Muscle layer of colon (tissue), 2 donors: Measurements from ENCODE around the gene RELA.

Experiments
- H3K27ac ChIP-seq: one replicate; pipeline ENCODE4 v1.7.0; 2013; ENCODE audit warnings: low read depth, mild to moderate bottlenecking, low read length, moderate library complexity
- H3K27me3 ChIP-seq, 2 donors: one replicate each; pipeline ENCODE4 v1.7.0; 2013; ENCODE audit warnings: low read length in 2 of 2, mild to moderate bottlenecking in 2 of 2; ENCODE audit not compliant: insufficient read depth in 2 of 2, control insufficient read depth in 1 of 2
- H3K36me3 ChIP-seq: one replicate; pipeline ENCODE4 v1.7.0; 2013; ENCODE audit warnings: mild to moderate bottlenecking, low read length; ENCODE audit not compliant: insufficient read depth
- H3K4me1 ChIP-seq: one replicate; pipeline ENCODE4 v1.7.0; 2013; ENCODE audit warnings: mild to moderate bottlenecking, low read length; ENCODE audit not compliant: insufficient read depth
- H3K4me3 ChIP-seq, 2 donors: one replicate each; pipeline ENCODE4 v1.7.0; 2013; ENCODE audit warnings: low read length in 2 of 2, low read depth in 1 of 2, mild to moderate bottlenecking in 1 of 2, moderate library complexity in 1 of 2
- H3K9ac ChIP-seq: one replicate; pipeline ENCODE4 v1.7.0; 2013; ENCODE audit warnings: low read length
- H3K9me3 ChIP-seq: one replicate; pipeline ENCODE4 v1.7.0; 2013; ENCODE audit warnings: mild to moderate bottlenecking, low read length
- donor health status: abdominal sarcoma.
- donor health status: Adenocarcinoma of cecum.

Gene RELA

DNA sequence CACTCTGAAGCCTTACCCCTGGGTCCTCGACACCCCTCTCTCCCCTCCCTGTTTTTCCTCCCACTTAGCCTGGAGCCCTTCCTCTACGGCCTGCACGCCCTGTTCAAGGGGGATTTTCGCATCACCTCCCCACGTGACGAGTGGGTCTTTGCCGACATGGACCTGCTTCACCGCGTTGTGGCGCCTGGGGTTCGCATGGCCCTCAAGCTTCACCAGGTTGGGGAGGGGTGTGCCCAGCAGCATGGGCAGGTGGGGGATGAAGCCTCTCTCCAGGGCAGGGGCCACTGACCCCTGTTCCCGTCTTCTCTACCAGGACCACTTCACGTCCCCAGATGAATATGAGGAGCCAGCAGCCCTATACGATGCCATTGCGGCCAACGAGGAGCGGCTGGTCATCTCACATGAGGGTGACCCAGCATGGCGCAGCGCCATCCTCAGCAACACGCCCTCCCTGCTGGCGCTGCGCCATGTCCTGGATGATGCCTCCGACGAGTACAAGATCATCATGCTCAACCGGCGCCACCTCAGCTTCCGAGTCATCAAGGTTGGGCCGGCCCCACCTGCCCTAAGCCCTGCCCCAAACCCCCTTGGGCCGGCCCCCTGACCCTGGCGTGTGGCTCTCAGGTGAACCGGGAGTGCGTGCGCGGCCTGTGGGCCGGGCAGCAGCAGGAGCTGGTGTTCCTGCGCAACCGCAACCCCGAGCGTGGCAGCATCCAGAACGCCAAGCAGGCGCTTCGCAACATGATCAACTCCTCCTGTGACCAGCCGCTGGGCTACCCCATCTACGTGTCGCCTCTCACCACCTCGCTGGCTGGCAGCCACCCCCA, 27.6 kb downstream of the RELA start:
- H3K36me3 ChIP-seq = peaks cover 51% of the 10 kb centered on the region

DNA sequence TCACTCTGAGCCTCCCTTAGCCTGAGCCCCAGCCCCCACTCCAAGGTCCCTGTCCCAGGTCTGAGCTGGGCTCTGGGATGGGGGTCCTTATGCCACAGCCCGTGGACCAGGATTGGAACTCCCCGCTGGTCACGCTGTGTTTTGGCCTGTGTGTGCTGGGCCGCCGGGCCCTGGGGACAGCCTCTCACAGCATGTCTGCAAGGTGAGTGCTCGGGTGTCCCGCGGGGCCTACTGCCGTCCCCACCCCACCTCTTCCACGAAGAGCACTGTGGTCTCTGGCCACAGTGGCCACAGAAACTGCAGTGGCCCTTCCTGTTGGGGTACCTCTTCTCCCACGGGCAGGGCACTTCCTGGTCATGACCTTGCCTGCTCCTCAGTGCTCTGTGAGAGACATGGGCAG, 28.3 kb downstream of the RELA start:
- no peak overlapping the region for H3K9ac ChIP-seq

More for the DNA sequence above, 27.6 kb downstream of the RELA start:
- H3K27ac ChIP-seq = no peak overlapping the region
- H3K4me1 ChIP-seq = peaks cover 13% of the 10 kb centered on the region
- no peaks in the 10 kb centered on the region for H3K27me3 ChIP-seq
- H3K9ac ChIP-seq = no peak overlapping the region
- no peaks in the 10 kb centered on the region for H3K9me3 ChIP-seq
- H3K4me3 ChIP-seq = no peak overlapping the region

DNA sequence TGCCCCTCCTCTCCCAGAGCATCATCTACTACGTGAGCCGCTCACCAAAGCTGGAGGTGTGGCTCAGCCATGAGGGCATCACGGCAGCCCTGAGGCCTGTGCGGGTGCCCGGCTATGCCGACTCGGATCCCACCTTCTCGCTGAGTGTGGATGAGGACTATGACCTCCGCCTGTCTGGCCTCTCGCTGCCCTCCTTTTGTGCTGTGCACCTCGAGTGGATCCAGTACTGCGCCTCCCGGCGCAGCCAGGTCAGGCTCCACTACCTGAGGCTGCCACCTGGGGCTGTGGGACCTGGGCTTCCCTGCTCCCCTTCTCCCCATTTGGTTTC, 28.6 kb downstream of the RELA start:
- Histone ChIP-seq H3K4me3 (no peak overlapping the region), H3K36me3 (peaks cover 61% of the 10 kb centered on the region), H3K9me3 (no peaks in the 10 kb centered on the region), H3K27ac (no peak overlapping the region), H3K9ac (no peak overlapping the region), H3K27me3 (no peaks in the 10 kb centered on the region), H3K4me1 (peaks cover 6% of the 10 kb centered on the region)

More for the DNA sequence above, 28.3 kb downstream of the RELA start:
- no peak overlapping the region for H3K4me3 ChIP-seq
- H3K27me3 ChIP-seq = no peaks in the 10 kb centered on the region
- H3K9me3 ChIP-seq = no peaks in the 10 kb centered on the region
- H3K4me1 ChIP-seq = peaks cover 6% of the 10 kb centered on the region
- no peak overlapping the region for H3K27ac ChIP-seq
- peaks cover 58% of the 10 kb centered on the region for H3K36me3 ChIP-seq

DNA sequence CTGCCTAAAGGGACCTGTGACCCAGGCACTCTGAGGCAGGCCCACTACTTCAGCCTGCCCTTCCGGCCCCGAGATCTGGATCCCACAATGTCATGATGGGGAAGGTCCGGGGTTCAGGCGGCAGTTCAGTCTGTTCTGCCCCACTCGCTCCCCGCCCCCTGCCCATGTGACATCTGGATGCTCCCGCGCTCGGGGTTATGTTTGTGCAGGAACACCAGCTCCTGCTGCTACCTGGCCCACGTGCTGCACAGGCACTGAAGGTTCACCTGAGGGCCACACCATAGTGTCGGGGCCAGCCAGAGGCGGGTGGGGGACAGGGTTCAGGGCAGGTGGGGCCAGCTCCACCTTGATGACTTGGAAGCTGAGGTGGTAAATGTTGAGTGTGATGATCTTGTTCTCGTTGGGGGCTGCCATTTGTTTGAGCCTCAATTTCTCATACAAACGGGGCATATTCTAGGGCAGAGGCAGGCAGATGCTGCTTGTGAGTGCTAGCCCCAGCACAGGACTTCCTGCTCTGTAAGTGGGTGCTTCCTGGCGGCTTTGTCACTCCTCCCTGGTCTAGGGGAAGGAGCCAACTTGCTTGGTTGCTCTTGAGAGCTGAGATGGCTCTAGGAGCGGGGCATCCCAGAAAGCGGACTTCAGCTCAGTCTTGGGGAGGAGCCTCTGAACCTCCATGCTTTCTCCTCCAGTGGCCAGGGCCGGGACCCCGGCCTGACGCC, 29.2 kb downstream of the RELA start:
- no peak overlapping the region for H3K9ac ChIP-seq
- H3K4me1 ChIP-seq = peaks cover 6% of the 10 kb centered on the region
- H3K36me3 ChIP-seq = peaks cover 65% of the 10 kb centered on the region
- no peaks in the 10 kb centered on the region for H3K27me3 ChIP-seq
- no peaks in the 10 kb centered on the region for H3K9me3 ChIP-seq
- H3K27ac ChIP-seq = no peak overlapping the region
- no peak overlapping the region for H3K4me3 ChIP-seq

DNA sequence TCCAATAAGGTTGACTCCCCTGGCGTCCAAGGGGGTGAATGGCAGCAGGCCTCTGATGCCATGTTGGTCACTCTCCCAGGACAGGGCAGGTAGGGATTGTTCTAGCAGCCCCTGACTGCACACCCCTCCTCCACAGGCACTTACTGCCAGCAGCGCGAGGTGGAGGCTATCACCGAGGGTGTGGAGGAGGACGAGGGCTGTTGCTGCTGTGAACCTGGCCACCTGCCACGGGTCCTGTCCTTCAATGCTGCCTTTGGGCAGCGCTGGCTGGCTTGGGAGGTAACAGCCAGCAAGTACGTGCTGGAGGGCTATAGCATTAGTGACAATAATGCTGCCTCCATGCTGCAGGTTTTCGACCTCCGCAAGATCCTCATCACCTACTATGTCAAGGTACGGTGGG, 32.5 kb downstream of the RELA start:
- Histone ChIP-seq H3K36me3 (peaks cover 74% of the 10 kb centered on the region), H3K4me1 (no peaks in the 10 kb centered on the region), H3K27me3 (no peaks in the 10 kb centered on the region), H3K9ac (no peak overlapping the region), H3K4me3 (no peak overlapping the region), H3K9me3 (no peaks in the 10 kb centered on the region), H3K27ac (no peak overlapping the region)

DNA sequence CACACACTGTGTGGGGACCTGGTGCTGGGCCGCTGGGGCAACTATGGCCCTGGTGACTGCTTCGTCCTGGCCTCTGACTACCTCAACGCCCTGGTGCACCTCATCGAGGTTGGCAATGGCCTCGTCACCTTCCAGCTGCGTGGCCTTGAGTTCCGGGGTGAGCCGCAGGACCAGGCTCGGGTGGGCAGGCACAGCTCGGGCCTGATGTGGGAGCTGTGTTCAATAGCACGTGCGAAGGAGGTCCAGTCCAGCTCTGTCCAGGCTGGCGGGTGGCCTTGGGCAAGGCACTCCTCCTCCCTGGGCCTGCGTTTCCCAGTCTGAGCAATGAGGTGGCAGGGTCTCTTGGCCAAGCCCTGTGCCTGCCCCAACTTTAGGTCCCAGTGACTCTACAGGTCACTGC, 33.1 kb downstream of the RELA start:
- Histone ChIP-seq H3K9me3 (no peaks in the 10 kb centered on the region), H3K27me3 (no peaks in the 10 kb centered on the region), H3K36me3 (peaks cover 69% of the 10 kb centered on the region), H3K9ac (no peak overlapping the region), H3K4me3 (no peak overlapping the region), H3K27ac (no peak overlapping the region), H3K4me1 (no peaks in the 10 kb centered on the region)

DNA sequence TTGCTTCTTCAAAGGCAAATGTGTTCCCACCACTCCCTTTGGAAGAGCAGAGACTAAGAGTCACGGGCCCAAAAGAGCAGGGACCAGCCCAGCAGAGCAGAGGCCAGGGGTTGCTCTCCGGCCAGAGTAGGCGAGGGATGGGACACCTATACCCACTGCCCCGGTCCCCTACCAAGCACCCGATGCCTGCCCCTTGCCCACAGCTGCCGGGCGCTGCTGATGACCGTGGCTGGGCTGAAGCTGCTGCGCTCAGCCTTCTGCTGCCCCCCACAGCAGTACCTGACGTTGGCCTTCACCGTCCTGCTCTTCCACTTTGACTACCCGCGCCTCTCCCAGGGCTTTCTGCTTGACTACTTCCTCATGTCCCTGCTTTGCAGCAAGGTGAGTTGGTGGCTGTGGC, 35.5 kb downstream of the RELA start:
- H3K27me3 ChIP-seq = no peaks in the 10 kb centered on the region
- no peaks in the 10 kb centered on the region for H3K4me1 ChIP-seq
- no peak overlapping the region for H3K27ac ChIP-seq
- H3K4me3 ChIP-seq = no peak overlapping the region
- peaks cover 69% of the 10 kb centered on the region for H3K36me3 ChIP-seq
- no peaks in the 10 kb centered on the region for H3K9me3 ChIP-seq
- no peak overlapping the region for H3K9ac ChIP-seq

DNA sequence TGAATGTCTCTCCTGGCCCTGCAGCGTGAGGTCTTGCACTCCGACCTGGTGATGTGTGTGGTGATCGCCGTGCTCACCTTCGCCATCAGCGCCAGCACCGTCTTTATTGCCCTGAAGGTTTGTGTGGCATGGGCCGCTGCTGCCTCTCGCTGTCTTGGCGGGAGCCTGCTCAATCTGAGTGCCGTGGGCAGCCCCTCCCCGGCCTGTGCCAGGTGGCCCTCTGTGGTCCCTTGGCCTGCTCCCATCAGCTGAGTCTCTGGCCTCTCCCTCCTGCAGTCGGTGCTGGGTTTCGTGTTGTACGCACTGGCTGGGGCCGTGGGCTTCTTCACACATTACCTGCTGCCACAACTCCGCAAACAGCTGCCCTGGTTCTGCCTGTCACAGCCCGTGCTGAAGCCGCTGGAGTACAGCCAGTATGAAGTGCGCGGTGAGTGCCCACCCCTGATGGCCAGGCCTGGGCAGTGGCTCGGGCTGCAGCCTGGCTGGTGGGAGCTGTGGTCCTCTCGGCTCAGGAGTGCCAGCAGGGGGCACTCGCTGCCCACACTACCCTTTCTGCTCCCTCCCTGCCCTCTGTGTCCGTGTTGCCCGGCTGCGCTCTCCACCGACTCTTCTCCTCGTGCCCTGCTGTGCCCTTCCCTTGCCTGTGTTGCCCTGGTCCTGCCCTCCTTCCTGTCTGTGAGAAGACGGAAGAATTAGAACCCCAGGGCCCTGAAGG, 36.9 kb downstream of the RELA start:
- Histone ChIP-seq H3K9ac (no peak overlapping the region), H3K27me3 (no peaks in the 10 kb centered on the region), H3K27ac (no peak overlapping the region), H3K4me3 (no peak overlapping the region), H3K36me3 (peaks cover 78% of the 10 kb centered on the region), H3K9me3 (no peaks in the 10 kb centered on the region), H3K4me1 (no peaks in the 10 kb centered on the region)

DNA sequence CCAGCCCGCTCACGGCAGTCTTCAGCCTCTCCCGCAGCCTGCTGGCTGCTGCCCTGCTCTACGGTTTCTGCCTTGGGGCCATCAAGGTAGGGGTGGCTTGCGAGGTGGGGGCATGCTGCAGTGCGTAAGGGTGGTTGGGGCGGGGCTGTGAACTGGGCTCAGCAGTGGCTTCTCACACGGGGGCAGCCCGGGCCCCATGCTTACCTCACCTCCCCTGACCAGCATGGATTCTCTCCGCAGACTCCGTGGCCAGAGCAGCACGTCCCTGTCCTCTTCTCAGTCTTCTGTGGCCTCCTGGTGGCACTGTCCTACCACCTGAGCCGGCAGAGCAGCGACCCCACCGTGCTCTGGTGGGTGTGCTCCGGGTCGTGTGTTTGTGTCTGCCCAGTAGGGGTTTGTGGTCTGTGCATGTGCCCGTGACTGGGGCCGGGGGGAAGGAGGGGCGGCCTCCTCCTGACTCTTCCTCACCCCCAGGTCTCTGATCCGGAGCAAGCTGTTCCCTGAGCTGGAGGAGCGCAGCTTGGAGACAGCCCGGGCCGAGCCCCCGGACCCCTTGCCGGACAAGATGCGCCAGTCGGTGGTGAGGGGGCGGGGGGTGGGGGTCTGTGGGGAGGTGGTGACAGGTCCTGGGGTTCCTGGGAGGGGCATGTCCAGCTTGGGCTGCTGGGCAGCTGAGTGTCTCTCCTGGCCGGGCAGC, 37.6 kb downstream of the RELA start:
- peaks cover 77% of the 10 kb centered on the region for H3K36me3 ChIP-seq
- no peaks in the 10 kb centered on the region for H3K4me1 ChIP-seq
- H3K9ac ChIP-seq = no peak overlapping the region
- no peak overlapping the region for H3K4me3 ChIP-seq
- no peaks in the 10 kb centered on the region for H3K9me3 ChIP-seq
- H3K27ac ChIP-seq = no peak overlapping the region
- no peaks in the 10 kb centered on the region for H3K27me3 ChIP-seq

DNA sequence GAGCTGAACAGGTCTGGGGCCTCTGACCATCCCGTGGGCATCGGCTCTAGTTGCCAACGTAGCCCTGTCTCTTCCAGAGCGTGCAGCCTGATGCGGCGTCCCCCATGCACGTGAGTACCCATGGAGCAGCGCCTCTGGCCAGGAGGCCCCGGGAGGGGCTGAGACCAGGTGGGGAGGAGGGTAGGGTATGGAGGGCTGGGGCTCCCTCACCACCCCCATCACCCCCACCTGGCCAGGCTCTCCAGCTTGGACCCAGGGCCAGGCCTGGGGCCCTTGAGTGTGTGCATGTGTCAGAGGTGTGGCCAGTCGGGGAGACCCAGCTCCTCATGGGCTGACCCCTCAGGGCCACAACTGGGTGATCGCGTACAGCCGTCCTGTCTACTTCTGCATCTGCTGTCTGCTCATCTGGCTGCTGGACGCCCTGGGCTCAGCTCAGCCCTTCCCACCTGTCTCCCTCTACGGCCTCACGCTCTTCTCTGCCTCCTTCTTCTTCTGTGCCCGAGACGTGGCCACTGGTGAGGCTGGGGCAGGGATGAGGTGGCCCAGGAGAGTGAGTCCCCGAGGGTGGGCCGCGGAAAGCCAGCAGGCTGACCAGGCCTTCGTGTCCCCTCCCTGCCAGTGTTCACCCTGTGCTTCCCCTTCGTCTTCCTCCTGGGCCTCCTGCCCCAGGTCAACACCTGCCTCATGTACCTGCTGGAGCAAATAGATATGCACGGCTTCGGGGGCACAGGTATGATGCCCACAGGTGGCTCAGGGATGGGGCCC, 38.7 kb downstream of the RELA start:
- no peak overlapping the region for H3K9ac ChIP-seq
- H3K27ac ChIP-seq = no peak overlapping the region
- peaks cover 77% of the 10 kb centered on the region for H3K36me3 ChIP-seq
- H3K9me3 ChIP-seq = no peaks in the 10 kb centered on the region
- no peaks in the 10 kb centered on the region for H3K27me3 ChIP-seq
- no peaks in the 10 kb centered on the region for H3K4me1 ChIP-seq
- H3K4me3 ChIP-seq = no peak overlapping the region
